ENCODE results near the gene ANKFN1.

DNA sequence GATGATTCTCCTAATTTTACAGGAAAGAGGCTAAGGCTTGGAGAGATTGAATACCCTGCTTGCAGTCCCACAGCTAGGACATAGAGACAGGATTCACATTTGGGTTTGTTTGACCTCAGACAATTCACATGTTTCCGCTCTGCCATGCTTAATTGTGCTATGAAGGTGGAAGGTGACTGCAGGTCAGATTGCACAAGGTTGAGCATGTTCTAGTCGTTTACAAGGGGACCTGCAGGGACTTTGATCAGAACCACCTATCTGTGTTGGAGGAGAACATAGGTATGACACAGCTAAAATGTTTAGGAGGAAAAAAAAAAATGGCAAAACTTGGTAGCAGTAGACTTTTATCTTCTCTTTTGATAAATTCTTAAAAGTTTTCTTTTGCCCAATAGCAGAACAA lies 4.9 kb upstream of the ANKFN1 start:
- TF ChIP-seq CTCF (IDR thresholded peaks at IDR 0.05) (no peak), POLR2AphosphoS5 (IDR thresholded peaks at IDR 0.05) (no peak), POLR2A (IDR thresholded peaks at IDR 0.05) (no peak), EP300 (IDR thresholded peaks at IDR 0.05) (no peak)
